ENCODE data around the gene PCSK9. TPM values are rescaled to one million over a fixed set of nuclear protein-coding genes. Genes with fewer than 3 reads are reported as not detected.

The PCSK9 gene
- total RNA-seq, 1 experiment from 2014 or later, result not detected

GRCh38 chr1:55064071-55064581 lies 24.8 kb downstream of the PCSK9 start:
- Mint-ChIP-seq H3K9me3 (ENCODE audit: unreplicated experiment) (no peaks in the 10 kb centered on the region), H3K27me3 (ENCODE audit: insufficient read depth, unreplicated experiment) (no peaks in the 10 kb centered on the region), H3K36me3 (ENCODE audit: insufficient read depth, unreplicated experiment) (peaks cover 39% of the 10 kb centered on the region), H3K4me1 (ENCODE audit: insufficient read depth, unreplicated experiment) (peaks cover 13% of the 10 kb centered on the region), H3K4me3 (ENCODE audit: unreplicated experiment) (no peak overlapping the region), H3K27ac (ENCODE audit: low read depth, unreplicated experiment) (no peak overlapping the region)
- peak; percentile 30 for DNase-seq (ENCODE audit: unreplicated experiment)
- ChIA-PET CTCF (interaction anchor here (0.8 kb wide), 1 partner anchor 9 kb away, joined by 3 read pairs; no protein-coding TSS in a partner anchor), POLR2A (no interaction called here)
- intact Hi-C loops (cut with micrococcal nuclease), result no loop called here
- BruUV-seq (replicated peaks), result no TSS peak
- TF ChIP-seq CTCF (IDR thresholded peaks at IDR 0.05; ENCODE audit: unreplicated experiment), result no peak

- H3K4me3 Mint-ChIP-seq (ENCODE audit: unreplicated experiment), result no peak overlapping the region
Observed at GRCh38 chr1:55064861-55065263, 25.5 kb downstream of the PCSK9 start.

GRCh38 chr1:55065648-55066047 lies 26.3 kb downstream of the PCSK9 start:
- H3K27ac Mint-ChIP-seq (ENCODE audit: low read depth, unreplicated experiment), result no peak overlapping the region
- H3K4me1 Mint-ChIP-seq (ENCODE audit: insufficient read depth, unreplicated experiment), result peaks cover 6% of the 10 kb centered on the region
- H3K27me3 Mint-ChIP-seq (ENCODE audit: insufficient read depth, unreplicated experiment), result no peaks in the 10 kb centered on the region
- POLR2A ChIA-PET, result no interaction called here
- no peak for DNase-seq (ENCODE audit: unreplicated experiment)
- H3K9me3 Mint-ChIP-seq (ENCODE audit: unreplicated experiment), result no peaks in the 10 kb centered on the region
- CTCF ChIA-PET, result interaction anchor here (0.6 to 1.1 kb wide), 2 partner anchors 13 to 43 kb away, joined by 3 read pairs; no protein-coding TSS in a partner anchor
- no TSS peak for BruUV-seq (replicated peaks)
- H3K4me3 Mint-ChIP-seq (ENCODE audit: unreplicated experiment), result no peak overlapping the region
- no peak for TF ChIP-seq CTCF (IDR thresholded peaks at IDR 0.05; ENCODE audit: unreplicated experiment)
- peaks cover 54% of the 10 kb centered on the region for H3K36me3 Mint-ChIP-seq (ENCODE audit: insufficient read depth, unreplicated experiment)
- intact Hi-C loops (cut with micrococcal nuclease), result no loop called here

More at GRCh38 chr1:55064861-55065263, 25.5 kb downstream of the PCSK9 start:
- Mint-ChIP-seq H3K9me3 (ENCODE audit: unreplicated experiment) (no peaks in the 10 kb centered on the region), H3K27ac (ENCODE audit: low read depth, unreplicated experiment) (peak overlapping the region; percentile 61), H3K36me3 (ENCODE audit: insufficient read depth, unreplicated experiment) (peaks cover 46% of the 10 kb centered on the region), H3K27me3 (ENCODE audit: insufficient read depth, unreplicated experiment) (no peaks in the 10 kb centered on the region), H3K4me1 (ENCODE audit: insufficient read depth, unreplicated experiment) (peaks cover 13% of the 10 kb centered on the region)
- no TSS peak for BruUV-seq (replicated peaks)
- peak; percentile 43 for DNase-seq (ENCODE audit: unreplicated experiment)
- ChIA-PET POLR2A (no interaction called here), CTCF (no interaction called here)
- no peak for TF ChIP-seq CTCF (IDR thresholded peaks at IDR 0.05; ENCODE audit: unreplicated experiment)
- intact Hi-C loops (cut with micrococcal nuclease), result no loop called here

- BruUV-seq (replicated peaks), result no TSS peak
- H3K27ac Mint-ChIP-seq (ENCODE audit: low read depth, unreplicated experiment), result no peak overlapping the region
- no peak for DNase-seq (ENCODE audit: unreplicated experiment)
- H3K27me3 Mint-ChIP-seq (ENCODE audit: insufficient read depth, unreplicated experiment), result no peaks in the 10 kb centered on the region
- H3K4me3 Mint-ChIP-seq (ENCODE audit: unreplicated experiment), result no peak overlapping the region
- H3K4me1 Mint-ChIP-seq (ENCODE audit: insufficient read depth, unreplicated experiment), result peaks cover 6% of the 10 kb centered on the region
- no peak for TF ChIP-seq CTCF (IDR thresholded peaks at IDR 0.05; ENCODE audit: unreplicated experiment)
- intact Hi-C loops (cut with micrococcal nuclease), result no loop called here
- ChIA-PET CTCF (no interaction called here), POLR2A (no interaction called here)
- no peaks in the 10 kb centered on the region for H3K9me3 Mint-ChIP-seq (ENCODE audit: unreplicated experiment)
- peaks cover 69% of the 10 kb centered on the region for H3K36me3 Mint-ChIP-seq (ENCODE audit: insufficient read depth, unreplicated experiment)
Observed at GRCh38 chr1:55067022-55067778, 27.9 kb downstream of the PCSK9 start.

Measured in MCF 10A (cell line).